Panc1 (cell line): ENCODE measurements around the gene PHF2. TPM values are rescaled to one million over a fixed set of nuclear protein-coding genes. Genes with fewer than 3 reads are reported as not detected.

Experiments used
- ATAC-seq: fragments of 200-7000 bp; cut with Tn5 transposase; 2 replicates; pipeline ENCODE4 v1.9.1; 2020; ENCODE audit warnings: mild to moderate bottlenecking, moderate library complexity
- BruUV-seq: library from RNA; stranded (reverse); fragments of 400-500 nt; replicated peaks from 2 replicates; lab custom pipeline; 2021; lab: Mats Ljungman, UMichigan
- CTCF ChIA-PET: fragments of 300-600 bp; sonication (Branson Sonifier 250); formaldehyde crosslinking; loops from one replicate; lab custom pipeline; 2022; ENCODE audit warnings: antibody characterized with exemption; lab: Charles Lee
- POLR2A ChIA-PET: fragments of 300-600 bp; sonication (Branson Sonifier 250); formaldehyde crosslinking; loops from one replicate; lab custom pipeline; 2022; ENCODE audit warnings: antibody characterized with exemption; lab: Charles Lee
- DNase-seq: peaks from one replicate; pipeline ENCODE4 v3.0.0-alpha.2; 2010; ENCODE audit warnings: low read depth, low spot score
- H3K27ac ChIP-seq: 2 replicates; pipeline ENCODE4 v1.5.1; 2011; ENCODE audit warnings: mild to moderate bottlenecking, low read length, inconsistent platforms
- H3K27me3 ChIP-seq: fragments of 200-500 bp; sonication (Bioruptor generic); 2 replicates; pipeline ENCODE4 v1.6.0; 2014; ENCODE audit warnings: low read length, inconsistent platforms; ENCODE audit not compliant: control insufficient read depth, insufficient read depth
- H3K36me3 ChIP-seq: fragments of 200-500 bp; sonication (Bioruptor generic); 2 replicates; pipeline ENCODE4 v1.5.1; 2014; ENCODE audit warnings: inconsistent platforms, mild to moderate bottlenecking, low read length, moderate library complexity; ENCODE audit not compliant: control insufficient read depth, insufficient read depth
- H3K4me1 ChIP-seq: 2 replicates; pipeline ENCODE4 v1.5.1; 2011; ENCODE audit warnings: inconsistent platforms, mild to moderate bottlenecking, low read length, moderate library complexity; ENCODE audit not compliant: control insufficient read depth, insufficient read depth
- H3K4me3 ChIP-seq, 2 experiments: 2 replicates each; pipeline ENCODE4 v1.5.1; 2011 to 2012; ENCODE audit warnings: low read depth in 2 of 2, low read length in 2 of 2, mild to moderate bottlenecking in 2 of 2, inconsistent platforms in 1 of 2, moderate library complexity in 1 of 2
- H3K9me3 ChIP-seq: fragments of 200-500 bp; sonication (Bioruptor generic); 2 replicates; pipeline ENCODE4 v1.5.1; 2014; ENCODE audit warnings: low read depth, mild to moderate bottlenecking, inconsistent platforms, low read length, moderate library complexity; ENCODE audit not compliant: control insufficient read depth, insufficient read depth
- CTCF ChIP-seq: fragments of 450-650 bp; IDR thresholded peaks from 2 replicates; pipeline ENCODE4 v1.5.1; 2017; ENCODE audit warnings: mild to moderate bottlenecking
- POLR2AphosphoS5 ChIP-seq: IDR thresholded peaks from 2 replicates; pipeline ENCODE4 v1.6.1; 2012; ENCODE audit warnings: mild to moderate bottlenecking, low read depth, low read length, moderate library complexity
- REST ChIP-seq, 2 experiments: IDR thresholded peaks; 2 replicates each; pipeline ENCODE4 v1.6.1; 2011 to 2012; ENCODE audit warnings: low read depth in 2 of 2, control low read depth in 1 of 2, low read length in 1 of 2, mild to moderate bottlenecking in 1 of 2, moderate library complexity in 1 of 2; ENCODE audit not compliant: insufficient read depth in 1 of 2
- SIN3A ChIP-seq: IDR thresholded peaks from 2 replicates; pipeline ENCODE4 v1.6.1; 2012; ENCODE audit warnings: low read depth, mild to moderate bottlenecking, low read length, moderate library complexity, borderline replicate concordance; ENCODE audit not compliant: insufficient read depth
- TCF7L2 ChIP-seq: IDR thresholded peaks from 2 replicates; pipeline ENCODE4 v1.6.1; 2011; ENCODE audit warnings: mild to moderate bottlenecking, low read depth, low read length, inconsistent platforms
- in situ Hi-C: cut with HindIII; loops from 2 replicates; pipeline ENCODE4 v1.10.0; 2016; ENCODE audit warnings: low sequenced_read_pairs, low pct_unique_long_range_greater_than_20kb
- intact Hi-C: fragments of 100-400 bp; cut with micrococcal nuclease; formaldehyde crosslinking; loops from one replicate; pipeline ENCODE4 v1.10.0; 2022; ENCODE audit not compliant: unreplicated experiment
- total RNA-seq: library from RNA; stranded (reverse); gene quantifications from one replicate; pipeline ENCODE4 v1.2.1, GENCODE V29; 2021; ENCODE audit not compliant: unreplicated experiment

Gene PHF2
- total RNA-seq, 1 experiment from 2014 or later, result 16.6 TPM

DNA sequence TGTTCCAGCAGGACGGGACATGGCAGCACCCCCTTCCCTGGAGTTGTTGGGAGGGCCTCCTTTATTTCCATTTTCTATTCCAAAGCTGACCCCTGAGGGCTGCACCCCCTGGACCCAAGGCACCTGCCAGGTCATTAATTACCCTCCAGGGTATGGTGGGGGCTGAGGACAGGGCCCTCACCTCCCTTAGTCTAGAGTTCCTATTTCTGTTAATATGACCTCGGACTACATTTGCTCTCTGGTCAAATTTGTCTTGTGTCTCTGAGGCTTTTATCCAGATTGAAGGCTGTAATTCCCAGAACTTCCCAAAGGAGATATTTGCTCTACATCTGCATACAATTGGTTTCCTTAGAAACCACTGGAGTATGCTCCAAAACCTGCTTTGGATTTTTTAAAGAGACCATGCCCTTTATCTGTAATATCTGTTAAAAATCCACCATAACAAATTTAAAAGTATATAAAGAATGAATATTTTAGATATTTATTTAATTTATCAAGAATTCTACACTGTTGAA lies 16.8 kb downstream of the PHF2 start:
- no peak for TF ChIP-seq REST (IDR thresholded peaks at IDR 0.05; ENCODE audit: insufficient read depth in 1 of 2, low read depth in 2 of 2, low read length in 1 of 2)
- ATAC-seq, result no peak
- intact Hi-C loops, result no loop called here
- Histone ChIP-seq H3K4me1 (no peaks in the 10 kb centered on the region; the same call in none of the 2 replicates), H3K27me3 (no peaks in the 10 kb centered on the region), H3K27ac (no peak overlapping the region), H3K4me3 (no peak overlapping the region), H3K36me3 (no peaks in the 10 kb centered on the region), H3K9me3 (no peaks in the 10 kb centered on the region)
- DNase-seq, result no peak
- BruUV-seq, result no TSS peak
- ChIA-PET CTCF (interaction anchor here (0.9 kb wide), 1 partner anchor 27 kb away, joined by 3 read pairs; no protein-coding TSS in a partner anchor), POLR2A (interaction anchor here (0.8 kb wide), 1 partner anchor 27 kb away, joined by 3 read pairs; no protein-coding TSS in a partner anchor)
- in situ Hi-C loops, result no loop called here

DNA sequence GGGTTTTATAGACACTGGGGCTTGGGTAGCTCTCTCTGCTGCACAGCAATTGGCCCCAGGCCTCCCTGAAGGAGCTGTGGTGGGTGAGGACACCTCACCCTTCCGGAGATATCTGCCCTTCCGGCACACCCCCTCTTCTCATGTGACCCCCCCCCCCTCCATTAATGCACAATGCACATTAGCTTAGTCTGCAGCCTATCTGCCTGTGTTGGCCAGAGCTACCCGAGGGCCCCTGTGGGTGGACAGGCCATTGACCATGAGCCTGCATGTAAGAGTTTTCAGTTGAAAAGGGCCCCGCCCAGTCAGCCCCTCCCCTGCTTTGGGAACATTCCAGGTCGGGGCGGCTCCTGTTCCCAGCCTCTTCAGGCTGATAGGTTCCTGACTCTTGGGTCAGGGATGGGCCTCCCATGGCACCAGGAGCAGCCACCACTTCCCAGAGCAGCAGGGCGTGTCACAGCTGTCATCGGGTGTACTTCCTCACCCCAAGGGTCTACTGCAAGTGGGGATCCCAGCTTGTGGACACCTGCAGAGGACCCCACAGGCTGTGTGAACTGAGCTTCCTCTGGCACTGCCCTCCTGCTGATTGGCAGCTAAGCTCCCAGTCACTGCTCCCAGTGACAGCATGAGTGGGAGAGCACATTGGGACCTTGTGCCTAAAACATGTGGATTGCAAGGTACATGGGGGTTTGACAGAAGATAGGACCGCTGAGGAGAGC lies 17.8 kb downstream of the PHF2 start:
- POLR2A ChIA-PET, result no interaction called here
- in situ Hi-C loops (no loop called here), intact Hi-C loops (no loop called here)
- TF ChIP-seq SIN3A (no peak), CTCF (no peak)
- Histone ChIP-seq H3K4me1 (no peaks in the 10 kb centered on the region; the same call in none of the 2 replicates), H3K27me3 (no peaks in the 10 kb centered on the region), H3K4me3 (no peak overlapping the region), H3K27ac (no peak overlapping the region), H3K9me3 (no peaks in the 10 kb centered on the region), H3K36me3 (no peaks in the 10 kb centered on the region)
- BruUV-seq, result no TSS peak
- ATAC-seq (no peak), DNase-seq (no peak)
- CTCF ChIA-PET, result no interaction called here

DNA sequence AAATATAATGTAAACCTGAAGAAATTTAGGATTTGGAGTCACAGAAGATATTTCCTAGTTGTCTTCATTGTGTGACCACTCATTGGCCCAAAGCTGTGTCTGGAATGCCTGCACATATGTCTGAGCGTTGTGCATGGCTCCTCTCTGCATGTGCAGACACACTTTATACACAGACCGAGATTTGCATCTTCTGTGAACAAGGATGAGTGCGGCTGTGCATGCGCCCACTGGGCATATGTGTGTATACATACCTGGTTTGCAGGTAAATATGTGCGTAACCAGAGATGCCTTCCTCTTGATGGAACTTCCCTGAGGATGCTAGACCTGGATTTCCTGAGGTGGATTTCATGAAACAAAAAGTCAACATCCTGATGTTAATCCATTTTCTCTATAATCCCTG lies 19.1 kb downstream of the PHF2 start:
- ChIA-PET CTCF (no interaction called here), POLR2A (no interaction called here)
- ATAC-seq (no peak), DNase-seq (no peak)
- Histone ChIP-seq H3K4me3 (no peak overlapping the region), H3K27me3 (no peaks in the 10 kb centered on the region), H3K4me1 (no peaks in the 10 kb centered on the region; the same call in 1 of the 2 replicates), H3K36me3 (no peaks in the 10 kb centered on the region), H3K9me3 (no peaks in the 10 kb centered on the region), H3K27ac (no peak overlapping the region)
- in situ Hi-C loops, result no loop called here
- no TSS peak for BruUV-seq
- intact Hi-C loops, result no loop called here
- no peak for TF ChIP-seq SIN3A
- no peak for TF ChIP-seq REST (IDR thresholded peaks at IDR 0.05; ENCODE audit: insufficient read depth in 1 of 2, low read depth in 2 of 2, low read length in 1 of 2)
- no peak for TF ChIP-seq CTCF
- TF ChIP-seq POLR2AphosphoS5, result no peak
- no peak for TF ChIP-seq TCF7L2
